Measurements from ENCODE around the gene POTEG.
"Not testable (repeated sequence)": the region's sequence is repeated elsewhere in the genome, so short reads cannot be mapped to it uniquely, and the experiment has no call there.

Gene POTEG

DNA sequence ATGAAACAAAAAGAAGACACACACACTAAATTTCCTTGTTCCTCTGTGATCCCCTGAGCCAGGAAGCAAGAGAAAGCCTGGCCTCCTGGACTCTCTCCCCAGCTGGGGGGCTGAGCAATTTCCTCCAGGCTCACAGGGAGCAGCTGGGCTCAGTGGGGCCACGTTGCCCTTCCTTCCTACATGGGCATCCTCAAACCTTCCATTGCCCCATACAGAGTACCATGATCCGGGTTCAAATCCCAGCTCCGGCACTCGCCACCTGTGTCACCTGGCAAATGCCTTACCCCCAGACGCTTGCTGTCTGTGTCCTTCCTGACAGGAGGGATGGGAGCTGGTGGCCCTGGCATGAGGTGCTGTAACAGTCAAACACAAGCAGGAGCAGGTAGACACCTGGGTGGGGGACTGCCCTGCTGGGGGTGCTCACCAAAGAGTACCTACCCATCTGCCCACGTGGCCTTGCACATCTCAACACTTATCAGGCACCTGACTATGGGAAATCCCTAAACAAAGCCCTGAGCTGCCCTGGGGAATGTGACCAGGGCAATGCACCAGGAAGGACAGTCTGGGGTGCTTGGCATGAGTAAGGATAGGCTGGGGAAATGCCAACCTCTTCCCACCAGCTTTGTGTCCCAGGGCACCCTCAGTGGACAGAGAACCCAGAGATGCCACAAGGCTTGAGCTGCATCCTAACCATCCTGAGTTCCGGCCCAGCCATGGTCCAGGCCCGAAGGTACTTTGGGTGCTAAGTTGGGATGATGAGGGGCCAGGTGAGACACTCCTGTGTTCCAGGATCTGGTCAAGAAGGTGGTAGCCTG lies 2.4 kb upstream of the POTEG start:
- not testable (repeated sequence) for H3K79me2 ChIP-seq (ENCODE audit: control insufficient read depth, low read length); H3K27ac ChIP-seq (ENCODE audit: low read depth, low read length)

GRCh38 chr14:19435852-19436251 lies 1.7 kb upstream of the POTEG start:
- not testable (repeated sequence) for H3K27ac ChIP-seq (ENCODE audit: low read depth, low read length); H3K27me3 ChIP-seq (ENCODE audit: control insufficient read depth, low read length); H3K4me1 ChIP-seq (ENCODE audit: control insufficient read depth, low read length); H3K9me2 ChIP-seq (replicated peaks; ENCODE audit: control insufficient read depth, low read length); H3K36me3 ChIP-seq (ENCODE audit: control insufficient read depth, low read length); H3K9me3 ChIP-seq (ENCODE audit: control insufficient read depth, insufficient read depth, low read length); H4K20me1 ChIP-seq (ENCODE audit: control insufficient read depth, insufficient read depth, low read depth, low read length); H3K4me2 ChIP-seq (ENCODE audit: low read length); H3F3A ChIP-seq (ENCODE audit: control insufficient read depth, insufficient read depth); H3K4me3 ChIP-seq (ENCODE audit: low read length); H3K79me2 ChIP-seq (ENCODE audit: control insufficient read depth, low read length)

More for the DNA sequence above, 2.4 kb upstream of the POTEG start:
- H3K27me3 ChIP-seq (ENCODE audit: control insufficient read depth, low read length); H3K9me2 ChIP-seq (replicated peaks; ENCODE audit: control insufficient read depth, low read length); H3K4me3 ChIP-seq (ENCODE audit: low read length); H3F3A ChIP-seq (ENCODE audit: control insufficient read depth, insufficient read depth); H3K36me3 ChIP-seq (ENCODE audit: control insufficient read depth, low read length); H3K9me3 ChIP-seq (ENCODE audit: control insufficient read depth, insufficient read depth, low read length); H3K4me2 ChIP-seq (ENCODE audit: low read length); H4K20me1 ChIP-seq (ENCODE audit: control insufficient read depth, insufficient read depth, low read depth, low read length); H3K4me1 ChIP-seq (ENCODE audit: control insufficient read depth, low read length): not testable (repeated sequence)

GRCh38 chr14:19434891-19435290 lies 750 bp upstream of the POTEG start:
- H3K27ac ChIP-seq (ENCODE audit: low read depth, low read length); H3K36me3 ChIP-seq (ENCODE audit: control insufficient read depth, low read length); H3K27me3 ChIP-seq (ENCODE audit: control insufficient read depth, low read length); H3K4me2 ChIP-seq (ENCODE audit: low read length); H3K79me2 ChIP-seq (ENCODE audit: control insufficient read depth, low read length); H3K4me3 ChIP-seq (ENCODE audit: low read length); H3K9me2 ChIP-seq (replicated peaks; ENCODE audit: control insufficient read depth, low read length); H4K20me1 ChIP-seq (ENCODE audit: control insufficient read depth, insufficient read depth, low read depth, low read length); H3K9me3 ChIP-seq (ENCODE audit: control insufficient read depth, insufficient read depth, low read length); H3K4me1 ChIP-seq (ENCODE audit: control insufficient read depth, low read length); H3F3A ChIP-seq (ENCODE audit: control insufficient read depth, insufficient read depth): not testable (repeated sequence)

DNA sequence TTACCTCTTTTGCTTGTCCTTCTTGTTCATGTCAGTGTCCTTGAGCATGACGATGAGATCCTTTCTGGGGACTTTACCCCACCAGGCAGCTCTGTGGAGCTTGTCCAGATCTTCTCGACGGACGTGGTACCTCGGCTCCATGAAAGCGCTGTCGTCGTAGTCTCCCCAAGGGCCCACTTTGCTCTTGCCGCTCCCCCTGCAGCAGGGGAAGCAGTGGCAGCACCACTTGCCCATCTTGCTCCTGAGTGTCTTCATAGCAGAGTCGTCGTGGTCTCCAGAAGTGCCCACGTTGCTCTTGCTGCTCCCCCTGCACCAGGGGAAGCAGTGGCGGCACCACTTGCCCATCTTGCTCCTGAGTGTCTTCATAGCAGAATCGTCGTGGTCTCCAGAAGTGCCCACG lies 376 bp downstream of the POTEG start:
- not testable (repeated sequence) for H3K4me2 ChIP-seq (ENCODE audit: low read length); H3K79me2 ChIP-seq (ENCODE audit: control insufficient read depth, low read length); H3K9me3 ChIP-seq (ENCODE audit: control insufficient read depth, insufficient read depth, low read length); H3K27me3 ChIP-seq (ENCODE audit: control insufficient read depth, low read length); H3K36me3 ChIP-seq (ENCODE audit: control insufficient read depth, low read length); H3K4me1 ChIP-seq (ENCODE audit: control insufficient read depth, low read length); H3K4me3 ChIP-seq (ENCODE audit: low read length); H3K9me2 ChIP-seq (replicated peaks; ENCODE audit: control insufficient read depth, low read length); H3K27ac ChIP-seq (ENCODE audit: low read depth, low read length); H3F3A ChIP-seq (ENCODE audit: control insufficient read depth, insufficient read depth); H4K20me1 ChIP-seq (ENCODE audit: control insufficient read depth, insufficient read depth, low read depth, low read length)

DNA sequence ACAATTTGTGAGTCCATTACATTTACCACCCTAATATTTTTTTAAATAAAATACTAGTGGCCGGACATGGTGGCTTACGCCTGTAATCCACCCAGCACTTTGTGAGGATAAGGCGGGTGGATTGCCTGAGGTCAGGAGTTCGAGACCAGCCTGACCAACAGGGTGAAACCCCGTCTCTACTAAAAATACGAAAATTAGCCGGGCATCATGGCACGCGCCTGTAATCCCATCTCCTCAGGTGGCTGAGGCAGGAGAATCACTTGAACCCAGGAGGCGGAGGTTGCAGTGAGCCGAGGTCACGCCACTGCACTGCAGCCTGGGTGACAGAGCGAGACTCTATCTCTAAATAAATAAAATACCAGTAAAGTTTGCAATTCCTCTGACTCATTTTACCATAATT lies 25.6 kb downstream of the POTEG start:
- H3K4me1 ChIP-seq (ENCODE audit: control insufficient read depth, low read length); H3K9me2 ChIP-seq (replicated peaks; ENCODE audit: control insufficient read depth, low read length); H3K27me3 ChIP-seq (ENCODE audit: control insufficient read depth, low read length); H3F3A ChIP-seq (ENCODE audit: control insufficient read depth, insufficient read depth); H3K4me3 ChIP-seq (ENCODE audit: low read length); H3K9me3 ChIP-seq (ENCODE audit: control insufficient read depth, insufficient read depth, low read length); H3K4me2 ChIP-seq (ENCODE audit: low read length); H3K27ac ChIP-seq (ENCODE audit: low read depth, low read length); H3K36me3 ChIP-seq (ENCODE audit: control insufficient read depth, low read length); H3K79me2 ChIP-seq (ENCODE audit: control insufficient read depth, low read length); H4K20me1 ChIP-seq (ENCODE audit: control insufficient read depth, insufficient read depth, low read depth, low read length): not testable (repeated sequence)

GRCh38 chr14:19402097-19402496 lies 32.0 kb downstream of the POTEG start:
- not testable (repeated sequence) for H3K4me1 ChIP-seq (ENCODE audit: control insufficient read depth, low read length); H4K20me1 ChIP-seq (ENCODE audit: control insufficient read depth, insufficient read depth, low read depth, low read length); H3K79me2 ChIP-seq (ENCODE audit: control insufficient read depth, low read length); H3F3A ChIP-seq (ENCODE audit: control insufficient read depth, insufficient read depth); H3K9me2 ChIP-seq (replicated peaks; ENCODE audit: control insufficient read depth, low read length); H3K36me3 ChIP-seq (ENCODE audit: control insufficient read depth, low read length); H3K27ac ChIP-seq (ENCODE audit: low read depth, low read length); H3K4me2 ChIP-seq (ENCODE audit: low read length); H3K9me3 ChIP-seq (ENCODE audit: control insufficient read depth, insufficient read depth, low read length); H3K4me3 ChIP-seq (ENCODE audit: low read length); H3K27me3 ChIP-seq (ENCODE audit: control insufficient read depth, low read length)

DNA sequence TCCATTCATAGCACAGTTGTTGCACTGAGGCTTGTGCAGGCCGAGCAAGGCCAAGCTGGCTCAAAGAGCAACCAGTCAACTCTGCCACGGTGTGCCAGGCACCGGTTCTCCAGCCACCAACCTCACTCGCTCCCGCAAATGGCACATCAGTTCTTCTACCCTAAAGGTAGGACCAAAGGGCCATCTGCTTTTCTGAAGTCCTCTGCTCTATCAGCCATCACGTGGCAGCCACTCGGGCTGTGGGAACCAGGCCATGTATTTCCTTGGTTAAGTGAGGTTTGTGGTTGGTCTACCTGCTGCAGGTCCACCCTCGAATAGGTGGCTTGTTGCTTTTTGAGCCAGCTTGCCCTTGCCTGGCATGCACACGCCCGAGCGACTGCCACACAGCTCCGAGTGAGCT lies 39.4 kb downstream of the POTEG start:
- H4K20me1 ChIP-seq (ENCODE audit: control insufficient read depth, insufficient read depth, low read depth, low read length); H3K36me3 ChIP-seq (ENCODE audit: control insufficient read depth, low read length); H3K9me2 ChIP-seq (replicated peaks; ENCODE audit: control insufficient read depth, low read length); H3K9me3 ChIP-seq (ENCODE audit: control insufficient read depth, insufficient read depth, low read length); H3K27ac ChIP-seq (ENCODE audit: low read depth, low read length); H3K27me3 ChIP-seq (ENCODE audit: control insufficient read depth, low read length); H3K4me1 ChIP-seq (ENCODE audit: control insufficient read depth, low read length); H3K4me3 ChIP-seq (ENCODE audit: low read length); H3K79me2 ChIP-seq (ENCODE audit: control insufficient read depth, low read length); H3F3A ChIP-seq (ENCODE audit: control insufficient read depth, insufficient read depth); H3K4me2 ChIP-seq (ENCODE audit: low read length): not testable (repeated sequence)

GRCh38 chr14:19390230-19390629 lies 43.9 kb downstream of the POTEG start:
- H3F3A ChIP-seq (ENCODE audit: control insufficient read depth, insufficient read depth); H3K79me2 ChIP-seq (ENCODE audit: control insufficient read depth, low read length); H3K4me3 ChIP-seq (ENCODE audit: low read length); H3K9me2 ChIP-seq (replicated peaks; ENCODE audit: control insufficient read depth, low read length); H3K27ac ChIP-seq (ENCODE audit: low read depth, low read length); H3K36me3 ChIP-seq (ENCODE audit: control insufficient read depth, low read length); H3K4me2 ChIP-seq (ENCODE audit: low read length); H3K27me3 ChIP-seq (ENCODE audit: control insufficient read depth, low read length); H3K9me3 ChIP-seq (ENCODE audit: control insufficient read depth, insufficient read depth, low read length); H3K4me1 ChIP-seq (ENCODE audit: control insufficient read depth, low read length); H4K20me1 ChIP-seq (ENCODE audit: control insufficient read depth, insufficient read depth, low read depth, low read length): not testable (repeated sequence)
